ENCODE results near the gene CWC27. TPM values are rescaled to one million over a fixed set of nuclear protein-coding genes. Genes with fewer than 3 reads are reported as not detected.

The CWC27 gene
- total and polyA plus RNA-seq, 5 donors, result 19.9 to 30.2 (median 23.2) TPM

DNA sequence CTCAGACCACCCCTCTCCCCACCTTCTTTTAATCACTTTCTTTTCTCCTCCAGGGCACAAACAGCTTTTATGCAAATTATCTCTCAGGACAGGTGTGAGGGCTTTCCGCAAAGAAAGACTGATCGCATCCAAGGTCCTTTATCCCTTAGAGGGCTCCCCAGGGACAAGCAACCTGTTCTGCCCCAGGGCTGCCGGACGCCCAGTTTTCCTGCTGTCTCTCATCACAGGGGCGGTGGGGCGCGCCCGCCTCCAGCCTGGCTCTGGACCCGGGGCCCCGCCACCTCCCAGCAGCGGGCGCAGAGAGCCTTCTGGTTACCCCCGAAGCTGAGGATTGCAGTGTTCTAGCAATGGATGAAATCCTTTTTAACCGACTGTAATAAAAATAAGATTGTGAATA, 266.1 kb downstream of the CWC27 start:
- WGBS, result 75% methylated on average over 14 of the region's 14 CpGs
- Histone ChIP-seq H3K27me3 (ENCODE audit: control insufficient read depth, insufficient read depth) (no peaks in the 10 kb centered on the region), H3K9me3 (ENCODE audit: control insufficient read depth, low read length) (no peaks in the 10 kb centered on the region), H3K4me3 (ENCODE audit: low read length) (no peak overlapping the region), H3K4me1 (ENCODE audit: control insufficient read depth, insufficient read depth, low read length) (peaks cover 9% of the 10 kb centered on the region), H3K27ac (ENCODE audit: low read length) (peak overlapping the region; percentile 94)
- ATAC-seq (no peak), DNase-seq (peak in 2 of 3 donors; percentile 70 to 75)
- intact Hi-C loops (cut with DNase I), result loop anchor here in 1 of 4 donors (10.0 kb wide), 1 partner anchor 70 kb away; no protein-coding TSS in a partner anchor

DNA sequence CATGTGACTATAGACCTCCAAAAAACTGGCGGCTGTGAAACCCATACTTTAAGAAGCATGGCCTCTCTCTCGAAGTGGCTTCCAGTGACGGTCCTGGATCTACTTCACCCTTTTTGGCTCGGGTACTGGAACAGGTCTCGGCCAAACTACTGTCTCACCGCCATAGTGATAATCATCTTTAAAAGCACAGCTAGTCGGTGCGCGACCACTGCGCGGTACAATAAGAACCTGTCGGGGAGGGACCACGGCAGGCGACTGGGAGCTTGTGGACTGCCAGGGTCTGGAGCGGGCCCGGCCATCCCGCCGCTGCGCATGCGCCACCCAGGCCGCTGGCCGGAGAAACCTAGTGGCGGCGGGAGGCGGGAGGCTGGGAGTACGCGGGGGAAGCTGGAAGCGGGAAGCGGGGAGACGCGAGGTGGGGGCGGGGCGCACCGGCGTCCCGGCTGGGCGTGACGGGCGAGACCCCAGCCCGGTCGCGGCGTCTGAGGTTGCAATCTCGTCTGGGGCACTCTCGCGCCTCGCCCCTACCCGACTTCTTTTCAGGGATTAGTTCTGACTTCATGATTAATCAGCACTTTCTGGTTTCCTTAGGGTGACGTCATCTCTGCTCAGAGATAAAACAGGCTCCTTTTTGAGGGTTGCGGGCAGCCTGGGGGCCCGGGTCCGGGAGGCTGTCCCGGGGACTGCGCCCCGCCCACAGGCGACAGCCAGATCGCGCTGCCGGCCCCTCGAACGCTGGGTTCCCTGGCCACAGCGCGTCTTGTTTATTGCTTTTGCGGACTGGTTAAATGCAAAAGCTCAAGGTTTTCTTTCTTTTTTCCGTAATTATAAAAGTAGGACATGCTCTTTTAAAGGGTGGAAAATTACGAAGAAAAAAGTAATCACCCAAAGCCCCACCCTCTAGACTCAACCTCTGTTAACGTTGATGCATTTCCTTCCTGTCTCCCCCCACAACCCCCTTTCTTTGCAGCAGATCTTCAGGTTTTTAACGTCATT, 266.8 kb downstream of the CWC27 start:
- Histone ChIP-seq H3K9me3 (ENCODE audit: control insufficient read depth, low read length) (no peaks in the 10 kb centered on the region), H3K27me3 (ENCODE audit: control insufficient read depth, insufficient read depth) (no peaks in the 10 kb centered on the region), H3K4me1 (ENCODE audit: control insufficient read depth, insufficient read depth, low read length) (peaks cover 9% of the 10 kb centered on the region), H3K27ac (ENCODE audit: low read length) (peak overlapping the region; percentile 94), H3K4me3 (ENCODE audit: low read length) (peak overlapping the region; percentile 63)
- peak; percentile 94 to 97 for ATAC-seq
- intact Hi-C loops (cut with DNase I), result loop anchor here in 1 of 4 donors (10.0 kb wide), 1 partner anchor 69 kb away; no protein-coding TSS in a partner anchor
- WGBS, result under 1% methylated on average over 68 of the region's 68 CpGs
- DNase-seq, result peak; percentile 93 to 96 (median 96)

GRCh38 chr5:65037831-65038815, 269.4 kb downstream of the CWC27 start:
- WGBS, result 64% methylated on average over 9 of the region's 9 CpGs
- peaks cover 9% of the 10 kb centered on the region for H3K4me1 ChIP-seq (ENCODE audit: control insufficient read depth, insufficient read depth, low read length)
- H3K4me3 ChIP-seq (ENCODE audit: low read length), result no peak overlapping the region
- DNase-seq, result peak in 2 of 3 donors; percentile 28 to 37
- peak overlapping the region; percentile 84 for H3K27ac ChIP-seq (ENCODE audit: low read length)
- intact Hi-C loops (cut with DNase I), result loop anchor here in 1 of 4 donors (10.0 kb wide), 1 partner anchor 67 kb away; no protein-coding TSS in a partner anchor
- H3K27me3 ChIP-seq (ENCODE audit: control insufficient read depth, insufficient read depth), result no peaks in the 10 kb centered on the region
- ATAC-seq, result peak in 1 of 2 donors; percentile 78
- no peaks in the 10 kb centered on the region for H3K9me3 ChIP-seq (ENCODE audit: control insufficient read depth, low read length)

DNA sequence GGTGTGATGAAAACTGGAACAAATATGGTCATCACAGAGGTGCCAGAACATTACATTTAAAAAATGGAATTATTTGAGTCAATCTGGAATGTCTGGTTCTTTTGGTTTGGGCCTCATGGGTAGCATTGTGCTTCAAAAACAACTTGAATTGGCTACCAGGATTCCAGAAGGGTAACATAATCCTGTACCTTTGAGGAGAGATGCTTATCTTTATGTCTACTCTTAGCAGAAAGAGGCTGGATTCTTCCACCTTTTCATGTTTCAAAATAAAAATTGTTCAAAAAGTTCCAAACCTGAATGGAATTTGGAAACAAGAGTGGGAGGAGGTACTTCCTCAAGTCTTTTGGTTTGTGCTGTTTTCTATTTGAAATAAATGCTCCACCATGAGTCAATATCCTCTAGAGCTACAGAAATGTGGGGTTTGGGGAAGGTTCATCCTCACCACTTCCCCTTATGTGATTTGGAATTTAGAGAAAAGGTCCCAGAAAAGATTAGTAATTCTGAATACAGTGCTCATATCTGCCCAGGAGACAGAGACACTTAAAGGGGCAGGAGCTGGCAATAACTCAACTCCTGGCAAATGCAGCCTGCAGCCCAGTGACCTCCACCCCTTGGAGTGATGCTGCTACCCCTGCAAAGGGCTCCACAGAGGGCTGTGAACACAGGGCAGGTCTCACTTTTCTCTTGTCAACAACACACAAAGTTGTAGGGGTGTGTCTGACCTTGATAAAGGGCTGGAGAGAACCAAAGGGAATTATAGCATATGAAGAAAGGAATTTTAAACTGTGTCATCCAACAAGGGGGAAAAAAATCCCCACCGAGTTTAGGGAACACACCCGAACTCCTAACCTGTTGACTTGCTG, 272.8 kb downstream of the CWC27 start:
- Histone ChIP-seq H3K27me3 (ENCODE audit: control insufficient read depth, insufficient read depth) (no peaks in the 10 kb centered on the region), H3K9me3 (ENCODE audit: control insufficient read depth, low read length) (no peaks in the 10 kb centered on the region), H3K27ac (ENCODE audit: low read length) (no peak overlapping the region), H3K4me3 (ENCODE audit: low read length) (no peak overlapping the region), H3K4me1 (ENCODE audit: control insufficient read depth, insufficient read depth, low read length) (peaks cover 9% of the 10 kb centered on the region)
- no peak for DNase-seq
- intact Hi-C loops (cut with DNase I), result no loop called here
- WGBS, result 58% methylated on average over 2 of the region's 2 CpGs
- peak in 1 of 2 donors; percentile 35 for ATAC-seq

- Histone ChIP-seq H3K4me1 (ENCODE audit: control insufficient read depth, insufficient read depth, low read length) (no peaks in the 10 kb centered on the region), H3K27me3 (ENCODE audit: control insufficient read depth, insufficient read depth) (no peaks in the 10 kb centered on the region), H3K4me3 (ENCODE audit: low read length) (no peak overlapping the region), H3K9me3 (ENCODE audit: control insufficient read depth, low read length) (no peaks in the 10 kb centered on the region), H3K27ac (ENCODE audit: low read length) (no peak overlapping the region)
- intact Hi-C loops (cut with DNase I), result no loop called here
- ATAC-seq (no peak), DNase-seq (no peak)
- 93% methylated on average over 5 of the region's 5 CpGs for WGBS
Measured at GRCh38 chr5:65043843-65044359, 275.2 kb downstream of the CWC27 start.

GRCh38 chr5:65047225-65047624, 278.5 kb downstream of the CWC27 start:
- ATAC-seq (no peak), DNase-seq (no peak)
- no peaks in the 10 kb centered on the region for H3K4me1 ChIP-seq (ENCODE audit: control insufficient read depth, insufficient read depth, low read length)
- H3K4me3 ChIP-seq (ENCODE audit: low read length), result no peak overlapping the region
- intact Hi-C loops (cut with DNase I), result no loop called here
- H3K27ac ChIP-seq (ENCODE audit: low read length), result no peak overlapping the region
- no peaks in the 10 kb centered on the region for H3K27me3 ChIP-seq (ENCODE audit: control insufficient read depth, insufficient read depth)
- WGBS, result 45% methylated on average over 3 of the region's 3 CpGs
- H3K9me3 ChIP-seq (ENCODE audit: control insufficient read depth, low read length), result no peaks in the 10 kb centered on the region

DNA sequence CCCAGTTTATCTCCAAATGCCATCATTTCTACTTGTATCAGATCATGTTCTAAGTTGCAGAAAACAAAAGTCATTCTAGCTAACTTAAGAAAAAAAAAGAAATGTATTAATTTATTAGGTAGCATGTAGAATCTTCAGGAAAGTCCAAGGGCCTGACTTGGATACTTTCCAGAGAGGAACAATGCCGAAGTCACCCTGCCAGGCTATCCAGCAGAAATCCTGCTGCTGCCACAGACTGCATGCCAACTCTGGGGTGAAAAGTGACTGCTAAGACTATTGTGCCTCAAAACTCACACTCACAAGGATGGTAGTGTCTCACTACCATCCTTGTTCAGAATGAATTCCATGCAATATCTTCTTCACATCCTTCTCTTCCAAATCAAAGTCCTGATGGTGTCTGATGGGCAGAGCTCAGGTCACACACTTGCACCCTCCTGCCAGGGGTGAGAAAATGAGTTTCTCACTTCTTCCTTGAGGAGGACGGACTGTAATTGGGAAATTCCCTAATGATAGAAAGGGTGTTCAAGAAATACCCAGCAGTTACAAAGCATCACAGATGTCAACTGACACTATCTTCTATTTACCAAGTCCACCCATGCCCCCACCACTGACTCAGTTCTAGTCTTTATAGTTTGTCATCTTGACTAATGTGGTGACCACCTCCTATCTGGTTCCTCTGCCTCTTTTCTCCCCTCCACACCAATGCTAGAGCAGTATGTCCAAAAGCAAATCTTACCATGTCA, 279.4 kb downstream of the CWC27 start:
- WGBS, result 52% methylated on average over 2 of the region's 2 CpGs
- Histone ChIP-seq H3K4me3 (ENCODE audit: low read length) (no peak overlapping the region), H3K9me3 (ENCODE audit: control insufficient read depth, low read length) (no peaks in the 10 kb centered on the region), H3K27me3 (ENCODE audit: control insufficient read depth, insufficient read depth) (no peaks in the 10 kb centered on the region), H3K4me1 (ENCODE audit: control insufficient read depth, insufficient read depth, low read length) (no peaks in the 10 kb centered on the region), H3K27ac (ENCODE audit: low read length) (no peak overlapping the region)
- ATAC-seq, result no peak
- intact Hi-C loops (cut with DNase I), result no loop called here
- no peak for DNase-seq

GRCh38 chr5:65050140-65050539, 281.4 kb downstream of the CWC27 start:
- Histone ChIP-seq H3K27ac (ENCODE audit: low read length) (no peak overlapping the region), H3K4me3 (ENCODE audit: low read length) (no peak overlapping the region), H3K4me1 (ENCODE audit: control insufficient read depth, insufficient read depth, low read length) (no peaks in the 10 kb centered on the region), H3K9me3 (ENCODE audit: control insufficient read depth, low read length) (no peaks in the 10 kb centered on the region), H3K27me3 (ENCODE audit: control insufficient read depth, insufficient read depth) (no peaks in the 10 kb centered on the region)
- ATAC-seq, result no peak
- intact Hi-C loops (cut with DNase I), result no loop called here
- DNase-seq, result no peak

DNA sequence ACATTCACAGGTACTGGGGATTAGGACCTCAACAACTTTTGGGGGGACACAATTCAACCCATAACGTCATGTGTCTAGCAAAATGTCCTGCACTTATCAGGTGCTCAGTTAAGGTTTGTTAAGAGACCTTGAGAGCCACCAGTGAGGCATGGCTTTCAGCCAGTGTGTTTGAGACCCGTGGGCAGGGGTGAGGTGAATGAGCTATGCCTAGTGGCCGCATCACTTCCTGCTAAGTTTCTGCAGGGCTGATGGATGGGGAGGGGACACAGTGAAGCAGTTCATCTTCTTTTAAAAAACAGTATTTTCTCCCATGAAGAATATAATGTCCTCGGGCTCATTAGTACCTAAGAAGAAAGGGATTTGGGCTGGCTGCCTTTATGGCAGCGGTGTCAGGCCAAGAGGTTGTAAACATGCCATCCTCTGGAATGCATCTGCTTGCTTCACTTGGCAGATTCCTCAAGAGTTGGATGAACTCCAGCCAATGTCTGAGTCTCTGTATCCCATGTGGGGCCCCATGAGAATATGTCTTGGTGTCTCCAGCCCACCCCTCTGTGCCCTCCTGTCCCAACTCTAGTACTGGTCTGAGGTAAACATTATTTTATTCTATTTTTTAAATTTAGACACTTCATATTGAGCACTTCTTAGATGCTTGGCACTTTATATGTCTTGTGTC, 282.2 kb downstream of the CWC27 start:
- no peaks in the 10 kb centered on the region for H3K9me3 ChIP-seq (ENCODE audit: control insufficient read depth, low read length)
- no peaks in the 10 kb centered on the region for H3K27me3 ChIP-seq (ENCODE audit: control insufficient read depth, insufficient read depth)
- H3K4me1 ChIP-seq (ENCODE audit: control insufficient read depth, insufficient read depth, low read length), result no peaks in the 10 kb centered on the region
- no peak for DNase-seq
- H3K4me3 ChIP-seq (ENCODE audit: low read length), result no peak overlapping the region
- intact Hi-C loops (cut with DNase I), result no loop called here
- ATAC-seq, result peak in 1 of 2 donors; percentile 36
- H3K27ac ChIP-seq (ENCODE audit: low read length), result no peak overlapping the region
- WGBS, result 53% methylated on average over 5 of the region's 5 CpGs
